ENCODE results near the gene PRRT2.

PRRT2 gene

DNA sequence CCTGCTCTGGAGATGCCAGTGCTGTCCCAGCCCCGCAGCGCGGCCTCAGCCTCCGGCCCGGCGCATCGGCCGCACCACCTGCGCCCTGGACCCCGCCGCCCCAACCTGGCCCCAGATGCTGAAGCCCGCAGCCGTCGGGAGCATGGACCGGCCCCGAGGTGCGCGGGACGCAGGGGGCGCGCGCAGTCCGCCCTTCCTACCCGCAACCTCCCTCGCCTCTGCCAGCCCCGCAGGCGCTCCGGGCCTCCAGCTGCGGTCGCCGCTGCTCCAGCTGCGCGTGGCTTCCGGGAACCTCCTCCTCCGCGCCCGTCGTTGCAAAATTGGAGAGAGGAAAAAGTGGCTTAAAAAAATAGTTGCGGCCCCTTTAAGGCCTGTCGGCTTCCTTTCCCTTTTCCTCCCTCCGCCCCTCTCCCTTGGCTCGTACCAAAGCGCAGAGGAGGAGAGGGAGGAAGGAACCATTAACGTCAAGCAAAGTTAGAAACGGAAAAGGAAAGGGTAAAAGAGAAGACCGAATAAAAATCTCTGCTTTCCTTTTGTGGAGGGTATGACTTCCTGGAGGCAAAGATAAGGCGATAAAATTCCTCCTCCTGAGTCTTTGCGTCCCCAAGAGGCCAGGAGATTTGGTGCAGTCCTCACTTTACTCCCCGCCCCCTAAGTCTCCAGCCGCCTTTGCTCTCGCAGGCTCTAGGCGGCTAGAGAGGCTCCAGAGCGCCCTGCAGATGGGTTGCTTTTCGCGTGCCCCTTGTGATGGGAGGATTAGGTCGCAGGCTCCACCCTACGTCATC is 51.1 kb downstream of the PRRT2 start, which contains the start of gene CDIPT:
TSS of gene CDIPT (minus strand) at position 343 of the 785 bp plus-strand sequence. CDS start 369 bp downstream, outside the sequence.
- DNase-seq (ENCODE audit: extremely low read depth, low read depth), result peak; percentile 92
- peak within 1 kb of the TSS; percentile 87 for H3K4me3 ChIP-seq (replicated peaks; ENCODE audit: low read depth, low read length)
- TF ChIP-seq, protein P1, sequence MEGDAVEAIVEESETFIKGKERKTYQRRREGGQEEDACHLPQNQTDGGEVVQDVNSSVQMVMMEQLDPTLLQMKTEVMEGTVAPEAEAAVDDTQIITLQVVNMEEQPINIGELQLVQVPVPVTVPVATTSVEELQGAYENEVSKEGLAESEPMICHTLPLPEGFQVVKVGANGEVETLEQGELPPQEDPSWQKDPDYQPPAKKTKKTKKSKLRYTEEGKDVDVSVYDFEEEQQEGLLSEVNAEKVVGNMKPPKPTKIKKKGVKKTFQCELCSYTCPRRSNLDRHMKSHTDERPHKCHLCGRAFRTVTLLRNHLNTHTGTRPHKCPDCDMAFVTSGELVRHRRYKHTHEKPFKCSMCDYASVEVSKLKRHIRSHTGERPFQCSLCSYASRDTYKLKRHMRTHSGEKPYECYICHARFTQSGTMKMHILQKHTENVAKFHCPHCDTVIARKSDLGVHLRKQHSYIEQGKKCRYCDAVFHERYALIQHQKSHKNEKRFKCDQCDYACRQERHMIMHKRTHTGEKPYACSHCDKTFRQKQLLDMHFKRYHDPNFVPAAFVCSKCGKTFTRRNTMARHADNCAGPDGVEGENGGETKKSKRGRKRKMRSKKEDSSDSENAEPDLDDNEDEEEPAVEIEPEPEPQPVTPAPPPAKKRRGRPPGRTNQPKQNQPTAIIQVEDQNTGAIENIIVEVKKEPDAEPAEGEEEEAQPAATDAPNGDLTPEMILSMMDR (IDR thresholded peaks at IDR 0.05; ENCODE audit: low read depth, low read length, missing control alignments), result peak; percentile 73

DNA sequence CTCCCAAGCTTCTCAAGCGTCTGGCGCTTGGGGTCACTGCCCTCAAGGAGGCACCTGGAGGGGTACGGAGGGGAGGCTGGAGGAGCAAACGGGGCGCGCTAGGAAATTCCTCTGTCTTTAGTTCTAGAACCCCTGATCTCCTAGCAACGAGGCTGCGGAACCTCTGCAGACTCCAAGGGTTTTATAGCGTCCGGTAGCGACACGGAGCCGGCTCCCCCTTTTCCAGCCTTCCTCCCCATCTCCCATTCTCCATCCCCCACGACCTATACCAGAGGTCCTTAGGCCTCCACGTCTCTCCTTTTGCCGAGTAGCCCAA is 51.6 kb downstream of the PRRT2 start:
- TF ChIP-seq, protein P1 (IDR thresholded peaks at IDR 0.05; ENCODE audit: low read depth, low read length, missing control alignments), result no peak

DNA sequence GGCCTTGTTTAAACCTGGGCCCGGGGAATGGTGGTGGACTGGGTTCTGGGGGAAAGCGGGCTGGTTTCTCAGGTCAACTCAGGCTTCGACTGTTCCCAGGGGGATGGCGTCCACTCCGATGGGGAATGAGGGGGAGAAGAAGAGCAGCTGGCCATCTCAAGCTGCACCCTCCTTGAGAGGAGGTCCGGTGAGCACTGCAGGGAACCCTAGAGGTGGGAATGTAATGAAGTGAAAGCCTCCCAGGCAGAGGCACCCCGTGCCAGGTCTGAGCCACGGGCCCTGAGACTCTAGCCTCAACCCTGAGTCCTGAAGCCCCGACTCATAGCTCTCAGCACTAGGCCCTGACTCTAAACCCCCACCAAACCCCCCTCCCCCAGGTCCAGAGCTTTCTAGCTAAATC is 52.2 kb downstream of the PRRT2 start:
- TF ChIP-seq, protein P1 (IDR thresholded peaks at IDR 0.05; ENCODE audit: low read depth, low read length, missing control alignments), result no peak
- DNase-seq (ENCODE audit: extremely low read depth, low read depth), result no peak
- no peak overlapping the region for H3K4me3 ChIP-seq (replicated peaks; ENCODE audit: low read depth, low read length)

More for the DNA sequence above, 51.6 kb downstream of the PRRT2 start:
- peak overlapping the region; percentile 19 for H3K4me3 ChIP-seq (replicated peaks; ENCODE audit: low read depth, low read length)
- no peak for DNase-seq (ENCODE audit: extremely low read depth, low read depth)

Data from HFF-Myc (cell line).